Dermis lymphatic vessel endothelial cell (primary cell): ENCODE data around the gene SKAP2. TPM values are rescaled to one million over a fixed set of nuclear protein-coding genes. Genes with fewer than 3 reads are reported as not detected.

Experiments used
- total RNA-seq: library from RNA; depleted of rRNA; stranded (reverse); fragments of >200 nt; gene quantifications from 2 replicates; pipeline ENCODE4 v1.2.1, GENCODE V29; 2014

Gene SKAP2
- total RNA-seq, result 10.5 and 14.1 TPM in 2 replicates

GRCh38 chr7:26864309-26865093 lies at the start of gene SKAP2:
TSS of gene SKAP2 (minus strand) at chr7:26864590. CDS start at chr7:26864429, 161 bp downstream.

Other genes starting within 250 kb of the SKAP2 start
- 0.43 and 0.65 TPM in 2 replicates for gene HOXA1, start 231.4 kb upstream of the SKAP2 start, total RNA-seq
- 0.11 and 0.43 TPM in 2 replicates for gene HOXA2, start 238.1 kb upstream of the SKAP2 start, total RNA-seq